Measurements from ENCODE around the gene EEFSEC.

EEFSEC gene

DNA sequence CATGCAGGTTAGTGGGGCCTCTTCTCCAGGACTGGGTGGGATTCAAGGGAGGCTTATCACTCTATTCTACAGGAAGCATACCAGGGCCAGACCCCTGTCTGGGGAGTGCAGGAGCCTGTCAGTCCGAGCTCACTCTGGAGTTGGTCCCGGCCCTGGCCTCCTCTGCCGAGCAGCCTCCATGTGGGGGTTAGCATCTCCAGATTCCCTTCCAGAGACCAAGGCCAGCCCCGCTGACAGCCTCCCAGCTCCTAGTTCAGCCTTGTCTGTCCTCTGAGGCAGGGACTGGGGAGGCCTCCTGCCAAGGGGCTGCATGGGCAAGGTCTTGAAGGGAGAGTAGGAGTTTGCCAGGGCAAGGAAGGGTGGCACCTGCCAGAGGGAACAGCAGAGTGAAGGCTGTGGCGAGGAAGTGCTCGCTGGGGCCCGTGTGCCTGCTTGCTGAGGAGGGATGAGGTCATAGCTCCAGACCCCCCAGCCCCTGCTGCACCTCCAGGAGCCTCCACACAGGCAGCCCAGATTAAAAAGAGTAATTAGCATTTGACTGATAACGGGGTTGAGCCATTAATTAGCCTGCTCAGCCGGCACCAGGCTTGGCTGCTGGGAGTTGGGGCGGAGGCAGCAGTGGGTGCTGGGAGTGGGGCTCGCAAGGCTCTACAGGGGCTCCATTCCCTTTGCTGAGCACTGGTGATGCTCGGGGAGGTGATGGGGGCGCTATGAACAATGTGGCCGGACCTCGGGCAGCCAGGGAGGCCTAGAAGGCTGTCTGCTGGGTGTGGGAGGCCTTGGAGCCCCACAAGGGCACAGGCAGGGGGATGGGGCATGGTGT is 259.1 kb downstream of the EEFSEC start:
- Histone ChIP-seq H3K4me3 (ENCODE audit: extremely low read depth, insufficient read depth, low read length, poor library complexity, severe bottlenecking) (no peak overlapping the region), H3K36me3 (ENCODE audit: control insufficient read depth, insufficient read depth, low read length) (no peaks in the 10 kb centered on the region), H3K27ac (ENCODE audit: low read depth, low read length, severe bottlenecking) (peak overlapping the region; percentile 80), H3K4me1 (ENCODE audit: control insufficient read depth, insufficient read depth, low read length, poor library complexity, severe bottlenecking) (peaks cover 46% of the 10 kb centered on the region), H3K9me3 (ENCODE audit: control insufficient read depth, low read length) (no peaks in the 10 kb centered on the region)
- WGBS, 2 experiments (ENCODE audit: insufficient coverage in 2 of 2) = 50 to 61% methylated on average over 10 to 15 of the region's 15 CpGs

GRCh38 chr3:128413003-128413370 is 259.7 kb downstream of the EEFSEC start:
- Histone ChIP-seq H3K4me3 (ENCODE audit: extremely low read depth, insufficient read depth, low read length, poor library complexity, severe bottlenecking) (no peak overlapping the region), H3K27ac (ENCODE audit: low read depth, low read length, severe bottlenecking) (peak overlapping the region; percentile 80), H3K9me3 (ENCODE audit: control insufficient read depth, low read length) (no peaks in the 10 kb centered on the region), H3K4me1 (ENCODE audit: control insufficient read depth, insufficient read depth, low read length, poor library complexity, severe bottlenecking) (peaks cover 49% of the 10 kb centered on the region), H3K36me3 (ENCODE audit: control insufficient read depth, insufficient read depth, low read length) (no peaks in the 10 kb centered on the region)
- WGBS, 2 experiments (ENCODE audit: insufficient coverage in 2 of 2) = 57 to 58% methylated on average over 8 of the region's 8 CpGs

DNA sequence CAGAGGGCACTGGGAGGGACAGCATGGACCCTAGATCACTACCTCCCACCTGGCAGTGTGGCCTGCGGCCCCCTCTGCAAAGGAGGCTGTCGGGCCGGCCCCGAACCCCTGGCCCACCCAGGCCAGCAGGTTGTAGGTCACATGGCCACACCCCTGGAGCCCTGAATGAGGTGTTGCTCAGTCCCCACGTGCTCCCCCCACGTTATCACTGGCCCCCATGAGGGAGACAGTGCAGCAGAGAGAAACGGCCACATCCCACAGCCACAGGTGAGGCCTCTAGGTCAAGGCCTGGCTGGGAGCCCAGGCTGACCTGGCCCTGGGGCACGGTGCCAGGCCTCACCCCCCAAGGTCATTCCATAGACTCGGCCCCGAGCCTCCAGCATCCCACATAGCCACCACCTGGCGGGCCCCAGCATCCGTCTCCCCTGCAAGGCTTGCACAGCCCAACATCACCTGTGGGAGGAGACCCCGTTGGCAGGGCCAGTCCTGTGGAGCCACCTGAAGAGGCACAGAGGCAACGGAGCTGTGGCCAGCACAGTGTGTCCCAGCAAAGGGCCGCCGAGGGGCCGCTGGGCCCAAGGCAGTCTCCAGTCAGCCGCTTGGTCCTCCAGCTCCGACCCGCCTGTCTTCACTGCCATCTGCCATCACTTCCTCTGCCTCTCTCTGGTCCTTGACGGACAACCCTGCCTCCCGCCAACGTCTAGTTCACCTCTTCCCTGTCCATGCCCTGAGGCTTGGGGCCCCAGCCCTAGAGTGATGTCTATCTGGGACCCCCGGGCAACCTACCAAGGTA is 260.3 kb downstream of the EEFSEC start:
- Histone ChIP-seq H3K27ac (ENCODE audit: low read depth, low read length, severe bottlenecking) (no peak overlapping the region), H3K36me3 (ENCODE audit: control insufficient read depth, insufficient read depth, low read length) (no peaks in the 10 kb centered on the region), H3K4me1 (ENCODE audit: control insufficient read depth, insufficient read depth, low read length, poor library complexity, severe bottlenecking) (peaks cover 49% of the 10 kb centered on the region), H3K4me3 (ENCODE audit: extremely low read depth, insufficient read depth, low read length, poor library complexity, severe bottlenecking) (no peak overlapping the region), H3K9me3 (ENCODE audit: control insufficient read depth, low read length) (no peaks in the 10 kb centered on the region)
- WGBS, 2 experiments (ENCODE audit: insufficient coverage in 2 of 2) = 84 to 95% methylated on average over 22 to 23 of the region's 24 CpGs

DNA sequence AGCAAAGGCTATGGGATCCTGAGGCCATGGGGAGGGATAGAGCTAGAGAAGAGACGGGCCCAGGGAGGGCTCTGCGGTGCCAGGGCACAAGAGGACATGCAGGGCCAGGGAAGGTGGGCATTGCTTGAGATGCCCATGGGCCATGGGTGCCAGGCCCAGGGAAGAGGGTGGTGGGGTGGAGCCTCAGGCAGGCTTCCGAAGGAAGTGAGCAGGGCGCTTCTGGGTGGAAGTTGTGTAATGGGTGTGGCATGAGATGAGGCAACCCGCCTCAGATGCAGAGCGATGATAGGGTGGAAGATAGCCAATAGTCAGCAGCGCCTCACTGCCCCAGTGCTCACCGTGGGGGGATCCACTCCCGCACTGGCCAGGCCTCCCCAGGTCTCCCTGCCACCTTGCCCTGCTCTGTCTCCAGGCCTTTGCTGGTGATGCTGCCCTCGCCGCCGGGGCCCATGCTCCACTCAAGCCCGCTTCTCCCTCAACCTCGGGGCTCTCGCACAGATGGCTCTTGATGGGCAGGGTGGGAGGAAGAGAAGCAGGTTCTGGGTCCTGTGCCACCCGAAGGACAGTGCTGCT is 262.0 kb downstream of the EEFSEC start:
- Histone ChIP-seq H3K36me3 (ENCODE audit: control insufficient read depth, insufficient read depth, low read length) (no peaks in the 10 kb centered on the region), H3K27ac (ENCODE audit: low read depth, low read length, severe bottlenecking) (no peak overlapping the region), H3K4me1 (ENCODE audit: control insufficient read depth, insufficient read depth, low read length, poor library complexity, severe bottlenecking) (peaks cover 45% of the 10 kb centered on the region), H3K9me3 (ENCODE audit: control insufficient read depth, low read length) (peaks cover 8% of the 10 kb centered on the region), H3K4me3 (ENCODE audit: extremely low read depth, insufficient read depth, low read length, poor library complexity, severe bottlenecking) (no peak overlapping the region)
- WGBS, 2 experiments (ENCODE audit: insufficient coverage in 2 of 2) = 95 to 97% methylated on average over 12 to 15 of the region's 16 CpGs

DNA sequence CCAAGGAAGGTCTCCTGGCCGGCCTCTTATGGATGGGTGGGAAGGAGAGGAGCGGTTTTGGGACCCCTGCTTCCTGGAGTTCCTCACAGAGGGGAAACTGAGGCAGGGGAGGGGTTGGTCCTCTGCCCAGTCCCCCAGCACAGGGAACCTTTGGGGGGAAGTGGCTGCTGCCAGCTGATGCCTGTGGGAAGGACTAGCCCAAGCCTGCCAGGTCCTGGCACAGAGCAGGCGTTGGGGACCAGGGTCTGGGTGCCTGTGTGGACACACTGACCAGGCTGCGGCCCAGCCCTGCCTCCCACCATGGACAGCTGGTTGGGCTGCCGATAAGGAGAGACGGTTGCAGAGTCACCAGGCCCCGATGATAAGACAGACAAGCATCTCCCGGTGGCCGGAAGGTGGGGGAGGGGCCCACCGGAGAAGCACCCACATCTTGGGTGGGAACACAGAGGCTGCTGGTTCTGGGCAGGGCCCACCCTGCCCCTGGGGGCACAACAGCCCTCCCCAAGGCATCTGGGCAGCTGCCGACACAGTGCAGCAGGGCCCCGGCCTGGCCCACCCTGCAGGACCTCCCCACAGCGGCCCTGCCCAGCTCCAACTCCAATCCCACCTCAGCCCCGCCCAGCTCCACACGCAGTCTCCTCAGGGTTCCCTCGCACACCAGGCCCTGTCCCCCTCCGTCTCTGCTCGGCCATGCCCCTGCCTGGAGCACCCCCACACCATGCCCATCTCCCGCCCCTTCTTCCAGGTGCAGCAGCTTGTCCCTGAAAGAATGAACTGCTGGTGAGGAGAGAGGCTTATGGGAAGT is 262.7 kb downstream of the EEFSEC start:
- Histone ChIP-seq H3K9me3 (ENCODE audit: control insufficient read depth, low read length) (peaks cover 8% of the 10 kb centered on the region), H3K4me1 (ENCODE audit: control insufficient read depth, insufficient read depth, low read length, poor library complexity, severe bottlenecking) (peaks cover 43% of the 10 kb centered on the region), H3K36me3 (ENCODE audit: control insufficient read depth, insufficient read depth, low read length) (no peaks in the 10 kb centered on the region), H3K27ac (ENCODE audit: low read depth, low read length, severe bottlenecking) (peak overlapping the region; percentile 18), H3K4me3 (ENCODE audit: extremely low read depth, insufficient read depth, low read length, poor library complexity, severe bottlenecking) (no peak overlapping the region)
- WGBS, 2 experiments (ENCODE audit: insufficient coverage in 2 of 2) = 90 to 96% methylated on average over 11 to 17 of the region's 19 CpGs

- Histone ChIP-seq H3K4me1 (ENCODE audit: control insufficient read depth, insufficient read depth, low read length, poor library complexity, severe bottlenecking) (peaks cover 37% of the 10 kb centered on the region), H3K27ac (ENCODE audit: low read depth, low read length, severe bottlenecking) (peak overlapping the region; percentile 18), H3K36me3 (ENCODE audit: control insufficient read depth, insufficient read depth, low read length) (no peaks in the 10 kb centered on the region), H3K4me3 (ENCODE audit: extremely low read depth, insufficient read depth, low read length, poor library complexity, severe bottlenecking) (no peak overlapping the region), H3K9me3 (ENCODE audit: control insufficient read depth, low read length) (peaks cover 8% of the 10 kb centered on the region)
- 71 to 75% methylated on average over 12 of the region's 12 CpGs for WGBS, 2 experiments (ENCODE audit: insufficient coverage in 2 of 2)
Observed at GRCh38 chr3:128416578-128417211, 263.4 kb downstream of the EEFSEC start.

DNA sequence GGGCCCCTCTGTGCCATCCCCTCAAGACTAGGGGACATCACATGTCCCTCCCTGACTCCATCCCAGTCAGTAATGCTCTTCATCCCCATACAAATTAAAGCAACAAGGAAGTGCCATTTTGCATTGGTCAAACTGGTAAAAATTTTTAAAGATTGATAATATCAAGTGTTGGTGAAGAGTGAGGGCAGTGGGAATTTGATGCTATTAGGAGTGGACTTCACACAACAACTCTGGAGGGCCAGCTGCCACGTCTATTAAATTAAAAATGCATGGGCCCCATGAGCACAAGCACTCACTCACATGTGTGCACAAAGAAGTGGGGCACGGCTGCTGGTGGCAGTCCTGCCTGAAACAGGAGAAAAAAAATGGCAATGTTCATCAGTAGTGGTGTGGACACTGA is 265.6 kb downstream of the EEFSEC start:
- peaks cover 25% of the 10 kb centered on the region for H3K4me1 ChIP-seq (ENCODE audit: control insufficient read depth, insufficient read depth, low read length, poor library complexity, severe bottlenecking)
- peaks cover 8% of the 10 kb centered on the region for H3K9me3 ChIP-seq (ENCODE audit: control insufficient read depth, low read length)
- WGBS, 2 experiments (ENCODE audit: insufficient coverage in 2 of 2) = 82 to 93% methylated on average over 2 of the region's 2 CpGs
- no peaks in the 10 kb centered on the region for H3K36me3 ChIP-seq (ENCODE audit: control insufficient read depth, insufficient read depth, low read length)
- no peak overlapping the region for H3K27ac ChIP-seq (ENCODE audit: low read depth, low read length, severe bottlenecking)
- H3K4me3 ChIP-seq (ENCODE audit: extremely low read depth, insufficient read depth, low read length, poor library complexity, severe bottlenecking) = no peak overlapping the region

DNA sequence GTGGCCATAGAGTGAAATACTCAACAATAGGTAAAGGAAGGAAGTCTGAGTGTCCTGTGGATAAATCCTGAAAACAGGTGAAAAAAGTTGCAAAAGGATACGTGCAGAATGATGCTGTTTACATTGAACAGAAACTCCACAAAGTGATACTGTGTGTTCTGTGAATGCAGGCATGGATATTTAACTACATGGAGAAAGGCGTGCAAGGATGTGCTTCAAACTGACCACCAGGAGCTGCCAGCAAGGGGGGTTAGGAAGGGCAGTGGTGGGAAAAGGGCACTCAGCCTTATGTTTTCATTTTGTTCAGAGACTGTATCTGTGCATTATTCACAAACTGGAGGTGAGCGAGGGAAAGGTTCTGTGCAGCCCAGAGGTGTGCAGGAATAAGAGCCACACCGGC is 266.0 kb downstream of the EEFSEC start:
- 95 to 98% methylated on average over 4 of the region's 4 CpGs for WGBS, 2 experiments (ENCODE audit: insufficient coverage in 2 of 2)
- peaks cover 8% of the 10 kb centered on the region for H3K9me3 ChIP-seq (ENCODE audit: control insufficient read depth, low read length)

GRCh38 chr3:128420289-128420688 is 267.0 kb downstream of the EEFSEC start:
- WGBS, 2 experiments (ENCODE audit: insufficient coverage in 2 of 2) = 98 to 100% methylated on average over 4 to 5 of the region's 7 CpGs
- H3K27ac ChIP-seq (ENCODE audit: low read depth, low read length, severe bottlenecking) = no peak overlapping the region
- peaks cover 8% of the 10 kb centered on the region for H3K9me3 ChIP-seq (ENCODE audit: control insufficient read depth, low read length)
- H3K36me3 ChIP-seq (ENCODE audit: control insufficient read depth, insufficient read depth, low read length) = no peaks in the 10 kb centered on the region
- H3K4me1 ChIP-seq (ENCODE audit: control insufficient read depth, insufficient read depth, low read length, poor library complexity, severe bottlenecking) = peaks cover 22% of the 10 kb centered on the region
- H3K4me3 ChIP-seq (ENCODE audit: extremely low read depth, insufficient read depth, low read length, poor library complexity, severe bottlenecking) = no peak overlapping the region

More for the DNA sequence above, 266.0 kb downstream of the EEFSEC start:
- no peaks in the 10 kb centered on the region for H3K36me3 ChIP-seq (ENCODE audit: control insufficient read depth, insufficient read depth, low read length)
- H3K27ac ChIP-seq (ENCODE audit: low read depth, low read length, severe bottlenecking) = no peak overlapping the region
- no peak overlapping the region for H3K4me3 ChIP-seq (ENCODE audit: extremely low read depth, insufficient read depth, low read length, poor library complexity, severe bottlenecking)
- H3K4me1 ChIP-seq (ENCODE audit: control insufficient read depth, insufficient read depth, low read length, poor library complexity, severe bottlenecking) = peaks cover 25% of the 10 kb centered on the region
